WERI-Rb-1 (cell line): ENCODE data around the gene TESK1.
A peak's percentile ranks its signal among the peaks of the same experiment; 100 is the strongest.

ENCODE experiments used
- DNase-seq: peaks from one replicate; pipeline ENCODE4 v3.0.0-alpha.2; 2020
- H3K27ac ChIP-seq: fragments of 250-450 bp; sonication (Bioruptor Pico); 2 replicates; pipeline ENCODE4 v1.5.1; 2020; ENCODE audit warnings: mild to moderate bottlenecking, moderate library complexity
- H3K27me3 ChIP-seq: fragments of 250-450 bp; sonication (Bioruptor Pico); 2 replicates; pipeline ENCODE4 v1.5.1; 2021; ENCODE audit warnings: mild to moderate bottlenecking, low read depth, moderate library complexity; ENCODE audit not compliant: insufficient read depth, severe bottlenecking
- H3K36me3 ChIP-seq: fragments of 250-450 bp; sonication (Bioruptor Pico); 2 replicates; pipeline ENCODE4 v1.5.1; 2020; ENCODE audit warnings: mild to moderate bottlenecking, moderate library complexity
- H3K4me3 ChIP-seq: 2 replicates; pipeline ENCODE4 v1.5.1; 2011; ENCODE audit warnings: low read depth, mild to moderate bottlenecking, control low read depth, low read length
- H3K9me3 ChIP-seq: fragments of 250-450 bp; sonication (Bioruptor Pico); 2 replicates; pipeline ENCODE4 v1.5.1; 2021; ENCODE audit warnings: mild to moderate bottlenecking, moderate library complexity; ENCODE audit not compliant: severe bottlenecking
- CTCF ChIP-seq: IDR thresholded peaks from 2 replicates; pipeline ENCODE4 v1.5.1; 2011; ENCODE audit warnings: low read depth, mild to moderate bottlenecking, control low read depth, inconsistent platforms, low read length

Gene TESK1, protein sequence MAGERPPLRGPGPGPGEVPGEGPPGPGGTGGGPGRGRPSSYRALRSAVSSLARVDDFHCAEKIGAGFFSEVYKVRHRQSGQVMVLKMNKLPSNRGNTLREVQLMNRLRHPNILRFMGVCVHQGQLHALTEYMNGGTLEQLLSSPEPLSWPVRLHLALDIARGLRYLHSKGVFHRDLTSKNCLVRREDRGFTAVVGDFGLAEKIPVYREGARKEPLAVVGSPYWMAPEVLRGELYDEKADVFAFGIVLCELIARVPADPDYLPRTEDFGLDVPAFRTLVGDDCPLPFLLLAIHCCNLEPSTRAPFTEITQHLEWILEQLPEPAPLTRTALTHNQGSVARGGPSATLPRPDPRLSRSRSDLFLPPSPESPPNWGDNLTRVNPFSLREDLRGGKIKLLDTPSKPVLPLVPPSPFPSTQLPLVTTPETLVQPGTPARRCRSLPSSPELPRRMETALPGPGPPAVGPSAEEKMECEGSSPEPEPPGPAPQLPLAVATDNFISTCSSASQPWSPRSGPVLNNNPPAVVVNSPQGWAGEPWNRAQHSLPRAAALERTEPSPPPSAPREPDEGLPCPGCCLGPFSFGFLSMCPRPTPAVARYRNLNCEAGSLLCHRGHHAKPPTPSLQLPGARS

DNA sequence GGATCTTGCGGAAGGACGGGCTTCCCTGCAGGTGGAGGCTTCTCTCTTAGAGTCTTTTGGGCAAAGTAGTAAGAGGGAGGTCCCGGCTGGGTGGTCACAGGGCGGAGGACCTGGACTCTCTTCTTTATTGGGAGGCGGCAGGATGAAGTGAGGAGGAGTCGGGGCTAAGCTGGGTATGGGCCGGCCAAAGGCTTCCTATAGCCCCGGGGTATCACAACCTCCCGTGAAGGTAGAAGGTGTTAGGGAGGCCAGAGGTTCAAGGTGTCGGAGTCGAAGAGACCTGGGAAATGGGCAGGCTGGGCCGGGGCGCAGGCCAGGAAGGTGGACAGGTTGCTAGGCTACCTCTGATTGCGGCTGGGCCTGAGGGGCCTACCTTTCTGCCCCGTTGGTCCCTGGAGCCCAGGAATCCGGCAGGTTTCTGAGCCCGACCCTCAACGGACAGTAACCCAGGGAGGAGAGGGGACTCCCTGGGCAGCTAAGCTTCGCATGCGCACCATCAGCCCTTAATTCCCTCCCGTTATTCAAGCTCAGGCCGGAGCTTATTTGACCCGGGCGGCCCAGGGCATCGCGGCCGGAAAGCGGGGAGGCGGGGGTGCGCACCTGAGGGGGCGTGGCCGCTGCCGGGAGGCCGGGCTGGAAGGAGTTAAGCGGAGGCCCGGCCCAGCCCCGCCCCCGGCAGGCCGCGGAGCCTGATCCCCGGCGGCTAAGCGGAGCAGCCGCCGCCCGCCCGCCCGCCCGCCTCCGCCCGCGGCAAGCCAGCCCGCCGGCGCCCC lies at the start of gene TESK1:
Gene TESK1 (plus strand): TSS at position 685 of the 773 bp plus-strand sequence. CDS start 358 bp downstream, outside the sequence.
- peak within 1 kb of the TSS; percentile 80 for H3K4me3 ChIP-seq
- H3K27ac ChIP-seq: peak within 1 kb of the TSS; percentile 69
- no peak for TF ChIP-seq CTCF
- H3K36me3 ChIP-seq: peaks cover 31% of the 10 kb centered on the region
- no peaks in the 10 kb centered on the region for H3K27me3 ChIP-seq
- peak; percentile 90 for DNase-seq
- no peaks in the 10 kb centered on the region for H3K9me3 ChIP-seq

DNA sequence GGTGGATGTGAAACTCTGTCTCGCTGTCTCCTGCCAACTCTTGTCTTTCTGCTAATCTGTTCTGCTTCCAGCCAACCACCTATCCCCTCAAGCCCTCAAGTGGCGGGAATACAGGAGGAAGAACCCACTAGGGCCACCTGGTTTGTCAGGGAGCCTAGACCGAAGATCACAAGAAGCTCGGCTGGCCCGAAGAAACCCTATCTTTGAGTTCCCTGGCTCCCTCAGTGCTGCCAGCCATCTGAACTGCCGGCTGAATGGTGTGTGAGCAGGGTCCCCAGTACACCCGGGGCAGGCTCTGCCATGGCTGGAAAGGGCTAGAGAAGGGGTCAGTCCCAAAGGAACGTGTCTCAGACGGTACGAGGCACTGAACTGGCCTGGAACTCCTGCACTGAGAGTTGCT lies 49.2 kb upstream of the TESK1 start:
- H3K27me3 ChIP-seq: no peaks in the 10 kb centered on the region
- no peak overlapping the region for H3K27ac ChIP-seq
- peaks cover 10% of the 10 kb centered on the region for H3K36me3 ChIP-seq
- no peak for DNase-seq
- H3K4me3 ChIP-seq: no peak overlapping the region
- no peaks in the 10 kb centered on the region for H3K9me3 ChIP-seq
- no peak for TF ChIP-seq CTCF

GRCh38 chr9:35556776-35557175 lies 48.3 kb upstream of the TESK1 start:
- Histone ChIP-seq H3K9me3 (no peaks in the 10 kb centered on the region), H3K36me3 (peaks cover 10% of the 10 kb centered on the region), H3K4me3 (no peak overlapping the region), H3K27ac (no peak overlapping the region), H3K27me3 (no peaks in the 10 kb centered on the region)
- DNase-seq: no peak
- TF ChIP-seq CTCF: no peak

GRCh38 chr9:35557320-35557719 lies 47.7 kb upstream of the TESK1 start:
- Histone ChIP-seq H3K27me3 (no peaks in the 10 kb centered on the region), H3K27ac (no peak overlapping the region), H3K4me3 (no peak overlapping the region), H3K9me3 (no peaks in the 10 kb centered on the region), H3K36me3 (peaks cover 10% of the 10 kb centered on the region)
- no peak for TF ChIP-seq CTCF
- DNase-seq: no peak

DNA sequence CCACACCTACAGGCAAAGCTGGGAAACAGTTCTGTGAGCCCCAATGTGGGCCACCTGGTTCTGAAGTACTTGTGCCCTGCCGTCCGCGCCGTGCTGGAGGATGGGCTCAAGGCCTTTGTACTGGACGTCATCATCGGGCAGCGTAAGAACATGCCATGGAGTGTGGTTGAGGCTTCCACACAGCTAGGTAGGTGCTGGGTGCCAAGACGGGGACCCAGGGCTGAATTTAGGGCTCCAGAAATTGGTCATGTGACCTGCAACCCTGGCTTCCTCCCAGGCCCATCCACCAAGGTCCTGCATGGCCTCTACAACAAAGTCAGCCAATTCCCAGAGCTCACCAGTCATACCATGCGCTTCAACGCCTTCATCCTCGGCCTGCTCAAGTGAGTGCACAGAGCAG lies 46.9 kb upstream of the TESK1 start:
- peaks cover 10% of the 10 kb centered on the region for H3K36me3 ChIP-seq

More for the DNA sequence above, 46.9 kb upstream of the TESK1 start:
- H3K27me3 ChIP-seq: no peaks in the 10 kb centered on the region
- DNase-seq: no peak
- H3K4me3 ChIP-seq: no peak overlapping the region
- no peaks in the 10 kb centered on the region for H3K9me3 ChIP-seq
- TF ChIP-seq CTCF: no peak
- no peak overlapping the region for H3K27ac ChIP-seq
